Progenitor cell of endocrine pancreas (in vitro differentiated cells): ENCODE results near the gene KCNIP1. TPM values are rescaled to one million over a fixed set of nuclear protein-coding genes. Genes with fewer than 3 reads are reported as not detected.

Experiments used
- DNase-seq: peaks from one replicate; pipeline ENCODE4 v3.0.0; 2021; ENCODE audit warnings: low spot score; ENCODE audit not compliant: unreplicated experiment
- H3K27ac Mint-ChIP-seq: 2 replicates; pipeline ENCODE4 v1.8.0; 2021; ENCODE audit warnings: mild to moderate bottlenecking, moderate library complexity, mixed read lengths
- H3K27me3 Mint-ChIP-seq: 2 replicates; pipeline ENCODE4 v1.8.0; 2021; ENCODE audit warnings: mixed read lengths
- H3K36me3 Mint-ChIP-seq: 2 replicates; pipeline ENCODE4 v1.8.0; 2022; ENCODE audit warnings: mixed read lengths; ENCODE audit not compliant: insufficient read depth
- H3K4me1 Mint-ChIP-seq: 2 replicates; pipeline ENCODE4 v1.8.0; 2021; ENCODE audit warnings: low read depth, mixed read lengths
- H3K4me3 Mint-ChIP-seq: 2 replicates; pipeline ENCODE4 v1.8.0; 2021; ENCODE audit warnings: low read depth, mild to moderate bottlenecking, moderate library complexity, mixed read lengths
- H3K9me3 Mint-ChIP-seq: 2 replicates; pipeline ENCODE4 v1.8.0; 2021; ENCODE audit warnings: low read depth, mixed read lengths
- total RNA-seq: library from RNA; stranded (reverse); gene quantifications from 2 replicates; pipeline ENCODE4 v1.2.1, GENCODE V29; 2021
- TF ChIP-seq, protein P1 (sequence below): fragments of 200-600 bp; sonication (generic); IDR thresholded peaks from one replicate; pipeline ENCODE4 v1.5.0; 2021; ENCODE audit warnings: antibody characterized with exemption, mild to moderate bottlenecking; ENCODE audit not compliant: unreplicated experiment

Gene KCNIP1
- total RNA-seq, 1 donor from 2014 or later = 18.2 TPM

DNA sequence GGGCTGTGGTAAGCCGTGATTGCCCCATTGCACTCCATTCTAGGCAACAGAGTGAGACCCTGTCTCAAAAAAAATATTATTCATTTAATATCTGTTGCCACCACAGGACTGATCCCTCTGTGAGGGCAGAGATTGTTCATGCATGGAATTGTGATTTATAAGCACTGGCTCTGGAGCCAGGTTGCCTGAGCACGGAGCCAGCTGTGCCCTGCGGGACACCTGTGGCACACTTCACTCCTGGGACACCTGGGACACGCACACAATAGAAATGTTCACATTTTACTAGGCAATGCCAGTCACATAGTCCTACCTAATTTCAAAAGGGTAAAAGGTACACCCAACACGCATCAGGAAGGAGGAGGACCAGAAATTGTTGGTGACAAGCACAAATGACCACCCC is 196.7 kb downstream of the KCNIP1 start:
- Mint-ChIP-seq H3K27ac (no peak overlapping the region), H3K27me3 (peaks cover 39% of the 10 kb centered on the region), H3K36me3 (no peaks in the 10 kb centered on the region), H3K9me3 (no peaks in the 10 kb centered on the region), H3K4me3 (no peak overlapping the region), H3K4me1 (no peaks in the 10 kb centered on the region)
- TF ChIP-seq, protein P1, sequence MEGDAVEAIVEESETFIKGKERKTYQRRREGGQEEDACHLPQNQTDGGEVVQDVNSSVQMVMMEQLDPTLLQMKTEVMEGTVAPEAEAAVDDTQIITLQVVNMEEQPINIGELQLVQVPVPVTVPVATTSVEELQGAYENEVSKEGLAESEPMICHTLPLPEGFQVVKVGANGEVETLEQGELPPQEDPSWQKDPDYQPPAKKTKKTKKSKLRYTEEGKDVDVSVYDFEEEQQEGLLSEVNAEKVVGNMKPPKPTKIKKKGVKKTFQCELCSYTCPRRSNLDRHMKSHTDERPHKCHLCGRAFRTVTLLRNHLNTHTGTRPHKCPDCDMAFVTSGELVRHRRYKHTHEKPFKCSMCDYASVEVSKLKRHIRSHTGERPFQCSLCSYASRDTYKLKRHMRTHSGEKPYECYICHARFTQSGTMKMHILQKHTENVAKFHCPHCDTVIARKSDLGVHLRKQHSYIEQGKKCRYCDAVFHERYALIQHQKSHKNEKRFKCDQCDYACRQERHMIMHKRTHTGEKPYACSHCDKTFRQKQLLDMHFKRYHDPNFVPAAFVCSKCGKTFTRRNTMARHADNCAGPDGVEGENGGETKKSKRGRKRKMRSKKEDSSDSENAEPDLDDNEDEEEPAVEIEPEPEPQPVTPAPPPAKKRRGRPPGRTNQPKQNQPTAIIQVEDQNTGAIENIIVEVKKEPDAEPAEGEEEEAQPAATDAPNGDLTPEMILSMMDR = no peak
- no peak for DNase-seq

DNA sequence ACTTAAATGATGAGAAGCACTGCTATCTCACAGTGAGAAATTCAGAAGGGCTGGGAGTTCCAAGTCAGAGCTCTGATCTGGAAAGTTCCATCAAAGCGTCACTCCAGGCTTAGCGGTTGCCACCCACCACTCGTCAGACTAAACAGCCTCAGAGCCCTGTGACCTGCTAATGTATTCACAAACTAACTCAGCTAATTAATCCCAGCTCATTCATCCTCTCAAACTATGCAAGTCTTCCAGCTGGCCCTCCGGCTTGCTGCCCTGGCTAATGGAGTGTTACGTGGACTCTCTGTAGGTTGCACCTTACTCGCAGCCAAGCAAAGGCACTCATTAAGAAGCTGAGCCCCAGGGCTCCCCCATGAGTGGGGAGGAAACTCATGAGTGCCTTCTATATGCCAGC is 197.5 kb downstream of the KCNIP1 start:
- no peaks in the 10 kb centered on the region for H3K9me3 Mint-ChIP-seq
- H3K36me3 Mint-ChIP-seq = no peaks in the 10 kb centered on the region
- H3K27me3 Mint-ChIP-seq = peaks cover 33% of the 10 kb centered on the region

DNA sequence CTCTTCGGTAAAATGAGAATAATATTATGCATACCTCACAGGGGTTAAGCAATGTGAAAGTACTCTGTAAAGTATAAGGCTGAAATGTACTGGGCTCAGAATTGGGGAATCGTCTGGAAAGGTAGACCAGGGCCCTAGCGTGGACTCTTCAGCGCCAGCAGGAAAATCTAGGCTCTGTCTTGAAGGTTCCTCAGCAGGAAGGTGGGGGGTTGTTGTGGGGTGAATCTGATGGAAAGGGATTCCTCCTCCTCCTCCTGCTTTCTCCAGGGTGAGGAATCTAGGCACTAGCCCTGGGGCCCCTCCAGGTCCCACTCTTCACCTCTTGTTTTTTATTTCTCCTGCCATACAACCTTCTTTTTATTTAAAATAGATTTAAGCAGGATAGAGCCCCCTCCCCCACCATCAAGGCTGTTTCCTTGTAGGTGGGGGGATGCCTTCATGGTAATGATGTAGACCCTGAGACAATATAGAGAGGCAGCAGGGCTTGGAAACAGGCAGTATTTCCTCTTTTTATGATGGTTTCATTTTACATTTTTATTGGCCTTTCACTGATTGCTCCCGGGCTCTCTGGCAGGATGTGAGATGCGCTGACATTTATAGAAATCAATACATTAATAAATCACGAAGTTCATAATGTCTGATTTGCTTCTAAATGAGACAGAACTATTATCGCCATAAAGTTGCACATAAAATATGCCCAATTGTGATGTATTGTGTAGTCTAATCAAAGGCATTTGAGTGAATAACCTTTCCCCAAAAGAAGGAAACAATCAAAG is 200.8 kb downstream of the KCNIP1 start:
- Mint-ChIP-seq H3K27ac (no peak overlapping the region), H3K4me1 (no peaks in the 10 kb centered on the region), H3K9me3 (peaks cover 4% of the 10 kb centered on the region), H3K27me3 (peaks cover 24% of the 10 kb centered on the region), H3K4me3 (no peak overlapping the region), H3K36me3 (no peaks in the 10 kb centered on the region)
- DNase-seq = no peak
- TF ChIP-seq, protein P1 = no peak

More for the DNA sequence above, 197.5 kb downstream of the KCNIP1 start:
- TF ChIP-seq, protein P1 = no peak
- no peak for DNase-seq
- H3K4me3 Mint-ChIP-seq = no peak overlapping the region
- H3K27ac Mint-ChIP-seq = no peak overlapping the region
- H3K4me1 Mint-ChIP-seq = no peaks in the 10 kb centered on the region

DNA sequence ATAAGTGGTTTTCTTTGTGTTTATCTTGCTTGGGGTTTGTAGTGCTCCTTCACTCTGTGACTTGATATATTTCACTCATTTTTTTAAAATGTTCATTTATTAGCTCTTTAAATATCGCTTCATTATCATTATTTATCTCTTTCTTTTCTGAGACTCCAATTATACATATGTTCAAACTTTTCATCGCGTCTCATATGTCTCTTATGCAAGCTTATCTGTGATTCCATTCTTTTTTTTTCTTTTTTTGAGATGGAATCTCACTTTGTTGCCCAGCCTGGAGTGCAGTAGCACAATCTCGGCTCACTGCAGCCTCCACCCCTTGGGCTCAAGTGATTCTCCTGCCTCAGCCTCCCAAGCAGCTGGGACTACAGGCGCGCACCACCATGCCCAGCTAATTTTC is 205.8 kb downstream of the KCNIP1 start:
- Mint-ChIP-seq H3K9me3 (peaks cover 8% of the 10 kb centered on the region), H3K27ac (no peak overlapping the region), H3K36me3 (no peaks in the 10 kb centered on the region), H3K4me1 (no peaks in the 10 kb centered on the region), H3K4me3 (no peak overlapping the region), H3K27me3 (peaks cover 4% of the 10 kb centered on the region)
- TF ChIP-seq, protein P1 = no peak
- no peak for DNase-seq

DNA sequence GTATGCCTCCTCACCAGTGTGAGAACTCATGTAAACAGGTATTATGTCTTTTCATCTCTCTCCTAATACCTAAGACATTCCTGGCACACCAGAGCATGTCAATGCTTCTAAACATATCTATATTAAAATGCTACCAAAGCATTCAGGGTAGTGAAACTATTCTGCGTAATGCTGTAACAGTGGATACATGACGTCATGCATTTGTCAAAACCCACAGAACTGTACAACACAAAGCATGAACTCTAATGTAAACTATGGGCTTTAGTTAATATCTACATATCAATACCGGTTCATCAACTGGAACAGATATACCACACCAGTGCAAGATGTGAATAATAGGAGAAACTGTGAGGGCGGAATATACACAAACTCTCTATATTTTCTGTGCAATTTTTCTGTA is 207.5 kb downstream of the KCNIP1 start:
- TF ChIP-seq, protein P1 = no peak
- no peaks in the 10 kb centered on the region for H3K36me3 Mint-ChIP-seq
- no peak for DNase-seq
- H3K4me3 Mint-ChIP-seq = no peak overlapping the region
- peaks cover 8% of the 10 kb centered on the region for H3K9me3 Mint-ChIP-seq
- no peak overlapping the region for H3K27ac Mint-ChIP-seq
- peaks cover 8% of the 10 kb centered on the region for H3K27me3 Mint-ChIP-seq
- no peaks in the 10 kb centered on the region for H3K4me1 Mint-ChIP-seq
